OCI-LY3 (cell line): ENCODE results near the gene ECHS1.

Experiments
- H2AFZ ChIP-seq: fragments of 200-600, 300-600 bp; shearing (Covaris generic); 2 replicates; pipeline ENCODE4 v1.6.0; 2014; ENCODE audit warnings: antibody characterized with exemption, low read depth, low read length
- H3K27ac ChIP-seq: fragments of 200-600, 300-600 bp; sonication (generic); 2 replicates; pipeline ENCODE4 v1.5.1; 2014; ENCODE audit warnings: mild to moderate bottlenecking, low read length, moderate library complexity, mixed read lengths
- H3K27me3 ChIP-seq: fragments of 200-600, 300-600 bp; sonication (generic); 2 replicates; pipeline ENCODE4 v1.6.1; 2014; ENCODE audit warnings: low read depth, low read length, mixed read lengths
- H3K36me3 ChIP-seq: fragments of 200-600, 300-600 bp; sonication (generic); replicated peaks from 2 replicates; pipeline ENCODE3; 2014; ENCODE audit warnings: low read depth, low read length, mixed read lengths
- H3K4me1 ChIP-seq: fragments of 300-600, 200-600 bp; sonication (generic); 2 replicates; pipeline ENCODE4 v1.6.1; 2014; ENCODE audit warnings: low read length, mixed read lengths
- H3K4me2 ChIP-seq: fragments of 200-600, 300-600 bp; sonication (generic); 2 replicates; pipeline ENCODE4 v1.6.1; 2014; ENCODE audit warnings: low read length, mixed read lengths
- H3K4me3 ChIP-seq: fragments of 300-600, 200-600 bp; sonication (generic); 2 replicates; pipeline ENCODE4 v1.5.1; 2014; ENCODE audit warnings: antibody characterized with exemption, mild to moderate bottlenecking, low read length, moderate library complexity
- H3K79me2 ChIP-seq: fragments of 300-600, 200-600 bp; shearing (Covaris generic); 2 replicates; pipeline ENCODE4 v1.6.1; 2014; ENCODE audit warnings: mild to moderate bottlenecking, low read length, mixed read lengths
- H3K9ac ChIP-seq: fragments of 300-600, 200-600 bp; shearing (Covaris generic); 2 replicates; pipeline ENCODE4 v1.6.0; 2014; ENCODE audit warnings: mild to moderate bottlenecking, low read length, moderate library complexity
- H3K9me3 ChIP-seq: fragments of 200-600, 300-600 bp; shearing (Covaris generic); 2 replicates; pipeline ENCODE4 v1.6.1; 2014; ENCODE audit warnings: low read length, mixed read lengths; ENCODE audit not compliant: insufficient read depth
- H4K20me1 ChIP-seq: fragments of 200-600, 300-600 bp; sonication (generic); 2 replicates; pipeline ENCODE4 v1.6.1; 2016; ENCODE audit warnings: low read length, mixed read lengths; ENCODE audit not compliant: insufficient read depth
- CTCF ChIP-seq: fragments of 200-600, 300-600 bp; sonication (generic); IDR thresholded peaks from 2 replicates; pipeline ENCODE4 v1.5.1; 2014; ENCODE audit warnings: antibody characterized with exemption, low read length, low read depth
- EZH2phosphoT487 ChIP-seq: fragments of 200-600 bp; shearing (Covaris generic); IDR thresholded peaks from 2 replicates; pipeline ENCODE4 v1.6.1; 2018; ENCODE audit warnings: antibody characterized with exemption, mixed run types, low read depth

Gene ECHS1

GRCh38 chr10:133341983-133342382 lies 31.2 kb downstream of the ECHS1 start:
- H3K9me3 ChIP-seq: no peaks in the 10 kb centered on the region
- TF ChIP-seq CTCF: no peak
- no peak for TF ChIP-seq EZH2phosphoT487
- H3K4me2 ChIP-seq: no peak overlapping the region
- no peak overlapping the region for H3K4me3 ChIP-seq
- no peaks in the 10 kb centered on the region for H3K36me3 ChIP-seq
- H3K27ac ChIP-seq: no peak overlapping the region
- H3K79me2 ChIP-seq: no peaks in the 10 kb centered on the region
- no peaks in the 10 kb centered on the region for H3K4me1 ChIP-seq
- no peaks in the 10 kb centered on the region for H4K20me1 ChIP-seq
- no peak overlapping the region for H2AFZ ChIP-seq
- no peak overlapping the region for H3K9ac ChIP-seq
- no peaks in the 10 kb centered on the region for H3K27me3 ChIP-seq

GRCh38 chr10:133339708-133340380 lies 33.3 kb downstream of the ECHS1 start:
- Histone ChIP-seq H3K79me2 (no peaks in the 10 kb centered on the region), H3K4me1 (no peaks in the 10 kb centered on the region), H3K9me3 (no peaks in the 10 kb centered on the region), H4K20me1 (no peaks in the 10 kb centered on the region), H3K27ac (no peak overlapping the region), H2AFZ (no peak overlapping the region), H3K36me3 (no peaks in the 10 kb centered on the region), H3K4me2 (no peak overlapping the region), H3K9ac (no peak overlapping the region), H3K27me3 (no peaks in the 10 kb centered on the region), H3K4me3 (no peak overlapping the region)
- TF ChIP-seq CTCF: no peak
- no peak for TF ChIP-seq EZH2phosphoT487

- H3K36me3 ChIP-seq: no peaks in the 10 kb centered on the region
- no peak overlapping the region for H3K4me2 ChIP-seq
- no peaks in the 10 kb centered on the region for H3K79me2 ChIP-seq
- H3K27me3 ChIP-seq: no peaks in the 10 kb centered on the region
- H3K4me3 ChIP-seq: no peak overlapping the region
- H3K9ac ChIP-seq: no peak overlapping the region
- H3K4me1 ChIP-seq: no peaks in the 10 kb centered on the region
- no peaks in the 10 kb centered on the region for H4K20me1 ChIP-seq
- TF ChIP-seq EZH2phosphoT487 (no peak), CTCF (no peak)
- H3K27ac ChIP-seq: no peak overlapping the region
- H2AFZ ChIP-seq: no peak overlapping the region
- no peaks in the 10 kb centered on the region for H3K9me3 ChIP-seq
These were observed 34.8 kb downstream of the ECHS1 start for GRCh38 chr10:133338080-133339071.

GRCh38 chr10:133337370-133337725 lies 35.8 kb downstream of the ECHS1 start:
- Histone ChIP-seq H3K79me2 (no peaks in the 10 kb centered on the region), H2AFZ (no peak overlapping the region), H3K27me3 (no peaks in the 10 kb centered on the region), H3K27ac (no peak overlapping the region), H3K4me1 (no peaks in the 10 kb centered on the region), H3K9me3 (no peaks in the 10 kb centered on the region), H3K36me3 (no peaks in the 10 kb centered on the region), H4K20me1 (no peaks in the 10 kb centered on the region), H3K4me3 (no peak overlapping the region), H3K4me2 (no peak overlapping the region), H3K9ac (no peak overlapping the region)
- TF ChIP-seq CTCF: no peak
